Chondrocyte (in vitro differentiated cells): ENCODE data around the gene APOL1. TPM values are rescaled to one million over a fixed set of nuclear protein-coding genes. Genes with fewer than 3 reads are reported as not detected.
A peak's percentile ranks its signal among the peaks of the same experiment; 100 is the strongest.

Experiments used
- DNase-seq: peaks from one replicate; pipeline ENCODE4 v3.0.0; 2021; ENCODE audit warnings: mixed read lengths, low spot score
- H3K27ac Mint-ChIP-seq: one replicate; pipeline ENCODE4 v1.8.0; 2021; ENCODE audit warnings: mild to moderate bottlenecking, moderate library complexity, mixed read lengths; ENCODE audit not compliant: unreplicated experiment
- H3K27me3 Mint-ChIP-seq: 2 replicates; pipeline ENCODE4 v1.8.0; 2021; ENCODE audit warnings: low read depth, mixed read lengths
- H3K36me3 Mint-ChIP-seq: 2 replicates; pipeline ENCODE4 v1.8.0; 2021; ENCODE audit warnings: low read depth, mixed read lengths
- H3K4me1 Mint-ChIP-seq: 2 replicates; pipeline ENCODE4 v1.8.0; 2021; ENCODE audit warnings: low read depth, mild to moderate bottlenecking, mixed read lengths
- H3K4me3 Mint-ChIP-seq: one replicate; pipeline ENCODE4 v1.8.0; 2021; ENCODE audit warnings: mild to moderate bottlenecking, moderate library complexity, mixed read lengths; ENCODE audit not compliant: unreplicated experiment
- H3K9me3 Mint-ChIP-seq: 2 replicates; pipeline ENCODE4 v1.8.0; 2021; ENCODE audit warnings: low read depth, mixed read lengths
- total RNA-seq: library from RNA; stranded (reverse); gene quantifications from 3 replicates; pipeline ENCODE4 v1.2.1, GENCODE V29; 2021
- TF ChIP-seq, protein P1 (sequence below): fragments of 200-600 bp; sonication (generic); IDR thresholded peaks from 2 replicates; pipeline ENCODE4 v1.5.0; 2021; ENCODE audit warnings: antibody characterized with exemption, mild to moderate bottlenecking, moderate library complexity

Gene APOL1
- total RNA-seq, 1 donor from 2014 or later: 16.9 TPM

DNA sequence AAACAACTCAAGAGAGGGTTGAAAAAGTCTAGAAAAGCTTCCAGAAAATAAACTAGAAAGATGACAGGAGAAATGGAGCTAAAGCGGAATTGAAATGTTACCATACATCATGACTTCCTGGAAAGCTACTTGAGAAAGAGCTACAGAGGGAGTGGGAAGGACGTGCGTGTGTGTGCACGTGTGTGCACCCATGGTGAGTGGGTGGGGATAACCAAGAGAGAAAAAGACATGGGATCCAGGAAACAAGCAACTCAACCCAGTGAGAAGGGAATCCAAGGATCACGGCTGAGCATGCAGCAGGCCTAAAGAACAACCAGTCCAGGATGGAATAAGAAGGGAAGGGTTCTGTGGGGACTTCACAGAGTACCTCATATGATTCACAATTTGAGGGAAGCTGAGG, 21.6 kb downstream of the APOL1 start:
- H3K27me3 Mint-ChIP-seq: no peaks in the 10 kb centered on the region
- H3K27ac Mint-ChIP-seq: peak overlapping the region; percentile 66
- TF ChIP-seq, protein P1, sequence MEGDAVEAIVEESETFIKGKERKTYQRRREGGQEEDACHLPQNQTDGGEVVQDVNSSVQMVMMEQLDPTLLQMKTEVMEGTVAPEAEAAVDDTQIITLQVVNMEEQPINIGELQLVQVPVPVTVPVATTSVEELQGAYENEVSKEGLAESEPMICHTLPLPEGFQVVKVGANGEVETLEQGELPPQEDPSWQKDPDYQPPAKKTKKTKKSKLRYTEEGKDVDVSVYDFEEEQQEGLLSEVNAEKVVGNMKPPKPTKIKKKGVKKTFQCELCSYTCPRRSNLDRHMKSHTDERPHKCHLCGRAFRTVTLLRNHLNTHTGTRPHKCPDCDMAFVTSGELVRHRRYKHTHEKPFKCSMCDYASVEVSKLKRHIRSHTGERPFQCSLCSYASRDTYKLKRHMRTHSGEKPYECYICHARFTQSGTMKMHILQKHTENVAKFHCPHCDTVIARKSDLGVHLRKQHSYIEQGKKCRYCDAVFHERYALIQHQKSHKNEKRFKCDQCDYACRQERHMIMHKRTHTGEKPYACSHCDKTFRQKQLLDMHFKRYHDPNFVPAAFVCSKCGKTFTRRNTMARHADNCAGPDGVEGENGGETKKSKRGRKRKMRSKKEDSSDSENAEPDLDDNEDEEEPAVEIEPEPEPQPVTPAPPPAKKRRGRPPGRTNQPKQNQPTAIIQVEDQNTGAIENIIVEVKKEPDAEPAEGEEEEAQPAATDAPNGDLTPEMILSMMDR: no peak

DNA sequence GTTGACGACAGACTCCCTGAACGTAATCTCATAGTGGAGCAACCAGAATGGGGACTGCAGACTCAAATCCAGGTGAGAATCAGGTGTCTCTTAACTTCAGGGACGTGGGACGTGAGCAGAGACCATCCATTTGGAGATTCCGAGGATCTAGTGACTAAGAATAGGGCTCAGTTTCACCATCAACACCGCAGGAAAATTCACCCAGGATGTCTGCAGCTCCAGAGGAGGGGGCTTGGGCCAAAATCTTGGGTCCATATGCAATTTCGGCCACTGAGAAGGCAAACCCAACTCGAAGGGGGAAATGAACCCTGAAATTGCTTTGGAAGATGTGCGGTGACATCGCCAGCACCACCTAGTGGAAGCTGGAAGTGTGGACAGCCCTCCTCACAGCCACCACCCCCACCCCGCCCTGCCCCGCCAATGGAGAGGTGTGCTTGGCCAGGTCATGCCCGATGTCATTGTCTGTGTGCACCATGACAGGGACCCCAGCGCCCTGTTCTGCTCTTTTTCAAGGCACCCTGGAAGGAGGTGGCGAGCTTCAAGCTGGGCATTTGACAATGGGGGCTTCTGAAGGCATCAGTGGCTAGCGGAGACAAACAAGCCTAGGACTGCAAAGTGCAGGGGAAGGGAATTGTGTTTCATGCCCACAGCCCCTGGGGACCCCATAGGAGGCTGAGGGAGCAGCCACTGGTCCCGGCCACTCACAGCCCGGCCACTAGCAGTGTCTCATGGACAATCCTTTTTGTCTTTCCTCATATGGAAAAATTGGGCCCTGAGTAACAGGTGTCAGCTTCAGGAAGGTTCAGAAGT, 24.8 kb downstream of the APOL1 start:
- Mint-ChIP-seq H3K27me3 (no peaks in the 10 kb centered on the region), H3K9me3 (no peaks in the 10 kb centered on the region), H3K4me1 (peaks cover 12% of the 10 kb centered on the region), H3K27ac (peak overlapping the region; percentile 49), H3K4me3 (no peak overlapping the region), H3K36me3 (peaks cover 26% of the 10 kb centered on the region)
- peak; percentile 58 for DNase-seq
- TF ChIP-seq, protein P1: peak; percentile 86

More for the DNA sequence above, 21.6 kb downstream of the APOL1 start:
- H3K4me1 Mint-ChIP-seq: peaks cover 10% of the 10 kb centered on the region
- H3K9me3 Mint-ChIP-seq: peaks cover 3% of the 10 kb centered on the region
- H3K36me3 Mint-ChIP-seq: peaks cover 6% of the 10 kb centered on the region
- no peak overlapping the region for H3K4me3 Mint-ChIP-seq
- no peak for DNase-seq

DNA sequence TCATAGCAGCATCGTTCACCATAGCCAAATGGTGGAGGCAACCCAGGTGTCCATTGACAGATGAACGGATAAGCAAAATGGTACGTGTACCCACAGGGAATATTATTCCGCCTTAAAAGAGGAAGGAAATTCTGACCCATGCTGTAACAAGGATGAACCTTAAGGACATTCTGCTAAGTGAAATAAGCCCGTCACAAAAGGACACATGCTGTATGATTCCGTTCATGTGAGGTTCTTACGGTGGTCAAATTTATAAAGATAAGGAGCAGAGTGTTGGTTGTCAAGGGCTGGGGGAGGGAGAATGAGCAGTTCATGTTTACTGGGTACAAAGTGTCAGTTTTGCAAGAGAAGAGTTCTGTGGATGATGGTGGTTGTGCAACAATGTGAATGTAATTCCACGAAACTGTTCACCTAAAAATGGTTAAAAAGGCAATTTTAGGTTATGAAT, 26.3 kb downstream of the APOL1 start:
- Mint-ChIP-seq H3K36me3 (peaks cover 36% of the 10 kb centered on the region), H3K4me3 (no peak overlapping the region), H3K9me3 (no peaks in the 10 kb centered on the region), H3K27me3 (no peaks in the 10 kb centered on the region), H3K4me1 (peaks cover 12% of the 10 kb centered on the region), H3K27ac (peak overlapping the region; percentile 33)
- no peak for DNase-seq
- TF ChIP-seq, protein P1: no peak

DNA sequence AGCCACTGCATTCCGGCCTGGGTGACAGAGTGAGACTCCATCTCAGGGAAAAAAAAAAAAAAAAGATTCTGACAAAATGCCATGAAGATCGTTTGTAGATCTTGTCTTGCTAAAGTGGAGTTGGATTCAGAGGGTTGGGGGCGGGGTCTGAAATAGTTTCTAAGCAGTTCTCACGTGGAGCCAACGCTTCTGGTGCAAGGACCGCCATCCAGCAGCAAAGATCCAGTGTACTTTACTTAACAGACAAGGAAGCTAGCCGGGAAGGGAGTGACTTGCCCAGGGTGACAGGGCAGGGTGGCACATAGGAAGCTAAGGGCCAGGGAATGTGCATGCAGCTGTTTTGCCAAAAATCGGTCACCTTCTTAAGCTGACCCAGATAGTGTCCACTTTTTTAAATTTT, 27.4 kb downstream of the APOL1 start:
- no peaks in the 10 kb centered on the region for H3K27me3 Mint-ChIP-seq
- H3K4me3 Mint-ChIP-seq: peak overlapping the region; percentile 9

DNA sequence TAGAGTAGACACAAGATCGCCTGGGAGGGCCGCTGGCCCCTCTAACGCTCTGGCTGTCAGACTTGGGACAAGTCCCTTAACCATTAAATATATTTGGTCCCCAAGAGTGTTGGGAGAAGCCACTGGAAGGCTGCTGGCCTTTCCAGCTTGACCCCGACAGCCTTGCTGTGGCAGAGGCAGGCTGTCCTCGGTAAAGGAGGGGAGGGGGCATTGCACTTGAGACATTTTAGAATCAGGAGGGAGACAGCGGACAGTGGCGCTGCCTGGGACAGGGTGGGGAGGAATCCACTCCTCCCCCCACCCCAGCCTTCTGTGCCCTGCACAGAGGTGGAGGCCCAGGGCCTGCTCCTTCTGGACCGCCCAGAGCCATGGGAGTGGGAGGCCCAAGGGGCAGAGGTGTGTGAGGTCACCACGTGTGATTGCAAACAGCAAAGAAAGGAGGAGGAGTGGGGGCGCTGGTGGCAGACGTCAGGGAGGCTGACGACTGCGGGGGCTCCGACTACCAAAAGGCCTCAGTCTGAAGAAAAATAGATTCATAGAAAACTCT, 28.9 kb downstream of the APOL1 start:
- Mint-ChIP-seq H3K27ac (peak overlapping the region; percentile 12), H3K36me3 (peaks cover 52% of the 10 kb centered on the region), H3K27me3 (no peaks in the 10 kb centered on the region), H3K4me3 (no peak overlapping the region), H3K4me1 (peaks cover 16% of the 10 kb centered on the region), H3K9me3 (no peaks in the 10 kb centered on the region)
- TF ChIP-seq, protein P1: no peak
- DNase-seq: peak; percentile 83

More for the DNA sequence above, 27.4 kb downstream of the APOL1 start:
- H3K9me3 Mint-ChIP-seq: no peaks in the 10 kb centered on the region
- no peak for DNase-seq
- TF ChIP-seq, protein P1: no peak
- H3K27ac Mint-ChIP-seq: peak overlapping the region; percentile 70
- peaks cover 12% of the 10 kb centered on the region for H3K4me1 Mint-ChIP-seq
- peaks cover 42% of the 10 kb centered on the region for H3K36me3 Mint-ChIP-seq
